B cell (primary cell): ENCODE data around the gene BEST1. TPM values are rescaled to one million over a fixed set of nuclear protein-coding genes. Genes with fewer than 3 reads are reported as not detected.
A peak's percentile ranks its signal among the peaks of the same experiment; 100 is the strongest.

Source experiments
- ATAC-seq: fragments of 200-7000 bp; cut with Tn5 transposase; one replicate; pipeline ENCODE4 v1.10.0; 2021; ENCODE audit warnings: low read depth, mild to moderate bottlenecking, moderate number of reproducible peaks, moderate library complexity
- CTCF ChIA-PET: fragments of 350-600 bp; sonication (Branson Sonifier 250); formaldehyde crosslinking; loops from one replicate; lab custom pipeline; 2021; ENCODE audit warnings: antibody characterized with exemption, inconsistent platforms; lab: Charles Lee
- POLR2A ChIA-PET: fragments of 350-600 bp; sonication (Branson Sonifier 250); formaldehyde crosslinking; loops from one replicate; lab custom pipeline; 2021; ENCODE audit warnings: antibody characterized with exemption; lab: Charles Lee
- DNase-seq: peaks from one replicate; pipeline ENCODE4 v3.0.0; 2013
- H2AFZ ChIP-seq: 2 replicates; pipeline ENCODE4 v1.6.1; 2012; ENCODE audit warnings: mild to moderate bottlenecking, low read depth, low read length; ENCODE audit not compliant: insufficient read depth, poor library complexity, severe bottlenecking
- H3K27ac ChIP-seq, 2 donors: 1 replicate in 1 of 2; 2 replicates in 1 of 2; pipeline ENCODE4 v1.5.1; 2012 to 2013; ENCODE audit warnings: low read length in 2 of 2, mild to moderate bottlenecking in 2 of 2, moderate library complexity in 1 of 2
- H3K27me3 ChIP-seq, 4 experiments: fragments of 200-600 bp in 1 of 4; sonication (generic) in 1 of 4; replicated peaks in 1 of 4; 1 replicate in 2 of 4; 2 replicates in 2 of 4; pipeline versions ENCODE4 v1.6.1 to v1.7.0; 2013 to 2016; ENCODE audit warnings: low read length in 3 of 4, mild to moderate bottlenecking in 2 of 4, mixed read lengths in 1 of 4, moderate library complexity in 1 of 4; ENCODE audit not compliant: insufficient read depth in 4 of 4, control insufficient read depth in 3 of 4; ENCODE audit errors: control extremely low read depth in 1 of 4
- H3K36me3 ChIP-seq, 2 experiments: replicated peaks in 1 of 2; 1 replicate in 1 of 2; 2 replicates in 1 of 2; pipeline versions ENCODE4 v1.6.1 to v1.7.1; 2013; ENCODE audit warnings: low read length in 1 of 2; ENCODE audit not compliant: insufficient read depth in 2 of 2, control insufficient read depth in 1 of 2; ENCODE audit errors: control extremely low read depth in 1 of 2, extremely low read depth in 1 of 2
- H3K4me1 ChIP-seq, 2 donors: fragments of 200-600 bp in 1 of 2; sonication (generic) in 1 of 2; 1 replicate in 1 of 2; 2 replicates in 1 of 2; pipeline versions ENCODE4 v1.5.1 to v1.6.1; 2013 to 2017; ENCODE audit warnings: low read length in 2 of 2; ENCODE audit not compliant: control insufficient read depth in 2 of 2, insufficient read depth in 2 of 2
- H3K4me2 ChIP-seq: replicated peaks from 2 replicates; pipeline ENCODE3; 2012; ENCODE audit warnings: mild to moderate bottlenecking, low read depth, low read length; ENCODE audit not compliant: poor library complexity, severe bottlenecking
- H3K4me3 ChIP-seq, 5 experiments: fragments of 200-600 bp in 1 of 5; sonication (generic) in 1 of 5; 1 replicate in 3 of 5; 2 replicates in 2 of 5; pipeline versions ENCODE4 v1.5.1 to v1.7.0; 2011 to 2016; ENCODE audit warnings: low read length in 4 of 5, mild to moderate bottlenecking in 4 of 5, low read depth in 2 of 5, control low read depth in 1 of 5, moderate library complexity in 1 of 5; ENCODE audit not compliant: insufficient read depth in 1 of 5; ENCODE audit errors: control extremely low read depth in 1 of 5, extremely low read depth in 1 of 5
- H3K79me2 ChIP-seq: fragments of 200-600 bp; sonication (generic); one replicate; pipeline ENCODE4 v1.6.0; 2016; ENCODE audit warnings: low read length; ENCODE audit not compliant: control insufficient read depth, insufficient read depth
- H3K9ac ChIP-seq: fragments of 200-600 bp; sonication (generic); 2 replicates; pipeline ENCODE4 v1.6.1; 2017; ENCODE audit warnings: mild to moderate bottlenecking, low read length, moderate library complexity
- H3K9me3 ChIP-seq, 3 donors: one replicate each; pipeline versions ENCODE4 v1.6.1 to v1.7.1; 2013; ENCODE audit warnings: low read length in 2 of 3; ENCODE audit not compliant: control insufficient read depth in 2 of 3, insufficient read depth in 1 of 3; ENCODE audit errors: control extremely low read depth in 1 of 3
- H4K20me1 ChIP-seq: 2 replicates; pipeline ENCODE4 v1.6.0; 2012; ENCODE audit warnings: mild to moderate bottlenecking, low read length; ENCODE audit not compliant: insufficient read depth, control insufficient read depth, poor library complexity, severe bottlenecking
- H3K27ac Mint-ChIP-seq: one replicate; pipeline ENCODE4 v1.8.0; 2021; ENCODE audit warnings: mixed read lengths
- H3K27me3 Mint-ChIP-seq: one replicate; pipeline ENCODE4 v1.8.0; 2021; ENCODE audit warnings: mixed read lengths
- H3K4me1 Mint-ChIP-seq: one replicate; pipeline ENCODE4 v1.8.0; 2021; ENCODE audit warnings: mixed read lengths
- H3K4me3 Mint-ChIP-seq: one replicate; pipeline ENCODE4 v1.8.0; 2021; ENCODE audit warnings: mixed read lengths
- H3K9me3 Mint-ChIP-seq: one replicate; pipeline ENCODE4 v1.8.0; 2022; ENCODE audit warnings: mixed read lengths; ENCODE audit not compliant: insufficient read depth
- CTCF ChIP-seq: fragments of 200-600 bp; IDR thresholded peaks from one replicate; pipeline ENCODE4 v1.8.0; 2022; ENCODE audit warnings: antibody characterized with exemption, mild to moderate bottlenecking
- EZH2 ChIP-seq: IDR thresholded peaks from 2 replicates; pipeline ENCODE4 v1.6.1; 2012; ENCODE audit warnings: borderline replicate concordance, low read depth, mild to moderate bottlenecking, moderate library complexity, low read length; ENCODE audit not compliant: insufficient read depth, poor library complexity, severe bottlenecking
- WGBS: methylation state at CpG from one replicate; pipeline ENCODE4 v1.1.5; 2013; ENCODE audit warnings: missing lambda C conversion rate; ENCODE audit not compliant: insufficient coverage; 5-methylcytosine and 5-hydroxymethylcytosine counted together
- intact Hi-C: fragments of 100-400 bp; cut with micrococcal nuclease; formaldehyde crosslinking; loops from one replicate; pipeline ENCODE4 v1.10.0; 2022
- polyA plus RNA-seq: library from polyadenylated mRNA; depleted of rRNA; stranded (reverse); fragments of >200 nt; gene quantifications from 2 replicates; pipeline ENCODE4 v1.2.3, GENCODE V29; 2012
- total RNA-seq, 2 donors: library from RNA; stranded (reverse); fragments of 120-200 nt in 1 of 2; gene quantifications; 1 replicate in 1 of 2; 2 replicates in 1 of 2; pipeline versions ENCODE4 v1.2.3 to v1.2.4, GENCODE V29; 2013 to 2022

Gene BEST1
- total and polyA plus RNA-seq, 2 donors (not counting 1 experiment from before 2014, with no cell fraction given) = 0.07 to 0.99 TPM

DNA sequence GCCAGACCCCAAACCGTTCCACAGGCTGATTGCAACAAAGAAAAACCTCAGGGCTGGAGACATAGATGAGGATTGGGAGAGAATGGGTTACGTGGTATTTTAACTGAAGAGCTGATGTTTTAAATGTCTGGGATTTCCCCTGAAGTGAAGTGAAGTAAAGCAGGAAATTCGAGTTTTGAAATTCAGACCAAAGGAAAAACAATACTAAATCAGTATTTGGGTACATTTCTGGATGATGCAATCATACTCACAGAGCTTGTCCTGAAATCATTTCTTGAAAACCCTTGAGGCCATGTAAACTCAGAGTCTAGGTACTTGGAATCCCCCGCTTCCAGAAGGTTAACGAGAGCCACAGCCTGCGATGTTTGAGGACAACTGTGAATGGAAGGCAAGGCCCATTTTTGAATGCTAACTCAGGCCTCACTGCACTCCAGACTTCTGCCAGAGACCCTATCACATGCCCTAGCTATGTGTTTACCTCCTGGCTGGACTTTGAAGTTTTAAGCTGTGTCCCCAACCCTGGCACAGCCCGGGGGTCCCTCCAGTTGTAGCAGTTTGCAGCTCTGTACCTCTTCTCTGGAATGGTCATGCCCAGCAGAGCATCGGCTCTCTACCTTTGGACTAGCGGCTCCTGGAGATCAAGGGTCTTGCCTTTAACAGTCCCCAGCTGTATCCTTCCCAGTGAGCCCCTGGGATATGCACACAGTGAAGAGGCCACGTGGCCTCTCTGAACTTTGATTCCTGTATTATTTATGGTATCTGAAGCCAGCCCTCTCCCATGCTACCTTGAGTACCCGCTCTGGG, 22.7 kb downstream of the BEST1 start:
- Histone ChIP-seq H3K27me3 (no peaks in the 10 kb centered on the region), H3K79me2 (peaks cover 19% of the 10 kb centered on the region), H3K9me3 (no peaks in the 10 kb centered on the region), H2AFZ (no peak overlapping the region), H3K4me2 (peak overlapping the region; percentile 54), H3K27ac (no peak overlapping the region), H3K4me1 (peaks cover 34 to 38% of the 10 kb centered on the region in 2 donors), H3K9ac (no peak overlapping the region), H3K4me3 (peak overlapping the region in 1 of 5 experiments; percentile 8), H3K36me3 (no peaks in the 10 kb centered on the region), H4K20me1 (no peaks in the 10 kb centered on the region)
- Mint-ChIP-seq H3K4me1 (peaks cover 49% of the 10 kb centered on the region), H3K27ac (peak overlapping the region; percentile 28), H3K27me3 (no peaks in the 10 kb centered on the region), H3K4me3 (peak overlapping the region; percentile 48), H3K9me3 (no peaks in the 10 kb centered on the region)
- WGBS = 65% methylated on average over 8 of the region's 11 CpGs
- intact Hi-C loops = no loop called here
- CTCF ChIA-PET = interaction anchor here (1.0 to 7.3 kb wide), 5 partner anchors 26 to 175 kb away, joined by 6 to 59 read pairs (median 8); no protein-coding TSS in a partner anchor
- DNase-seq = peak; percentile 42
- TF ChIP-seq EZH2 = no peak
- TF ChIP-seq CTCF = no peak
- POLR2A ChIA-PET = no interaction called here
- ATAC-seq = no peak
